Aorta (tissue), 5 donors: Measurements from ENCODE around the gene RSPH3. TPM values are rescaled to one million over a fixed set of nuclear protein-coding genes. Genes with fewer than 3 reads are reported as not detected.

Experiments
- ATAC-seq: fragments of 200-7000 bp; cut with Tn5 transposase; one replicate; pipeline ENCODE4 v1.9.1; 2022; ENCODE audit warnings: moderate library complexity; ENCODE audit not compliant: low FRiP score
- DNase-seq, 2 donors: peaks; one replicate each; pipeline ENCODE4 v3.0.0-alpha.2; 2020
- H3K27ac ChIP-seq, 2 donors: one replicate each; pipeline ENCODE4 v1.5.1; 2013; ENCODE audit warnings: low read length in 2 of 2, mild to moderate bottlenecking in 2 of 2, moderate library complexity in 2 of 2, control low read depth in 1 of 2, inconsistent platforms in 1 of 2, low read depth in 1 of 2
- H3K27me3 ChIP-seq, 2 donors: one replicate each; pipeline ENCODE4 v1.6.1; 2013; ENCODE audit warnings: control low read depth in 1 of 2, low read length in 1 of 2, mild to moderate bottlenecking in 1 of 2, moderate library complexity in 1 of 2; ENCODE audit not compliant: insufficient read depth in 2 of 2, control insufficient read depth in 1 of 2
- H3K36me3 ChIP-seq, 2 donors: one replicate each; pipeline ENCODE4 v1.6.1; 2013; ENCODE audit warnings: control low read depth in 1 of 2, low read length in 1 of 2, mild to moderate bottlenecking in 1 of 2; ENCODE audit not compliant: insufficient read depth in 2 of 2, control insufficient read depth in 1 of 2
- H3K4me1 ChIP-seq, 2 donors: one replicate each; pipeline ENCODE4 v1.6.1; 2013; ENCODE audit warnings: low read length in 2 of 2, control low read depth in 1 of 2, mild to moderate bottlenecking in 1 of 2, moderate library complexity in 1 of 2; ENCODE audit not compliant: insufficient read depth in 2 of 2, control insufficient read depth in 1 of 2
- H3K4me3 ChIP-seq, 2 donors: one replicate each; pipeline ENCODE4 v1.5.1; 2013; ENCODE audit warnings: low read length in 2 of 2, control low read depth in 1 of 2, mild to moderate bottlenecking in 1 of 2
- H3K9me3 ChIP-seq: one replicate; pipeline ENCODE4 v1.6.1; 2013; ENCODE audit warnings: mild to moderate bottlenecking, low read length; ENCODE audit not compliant: control insufficient read depth
- WGBS, 2 donors: extraction: QIAGEN DNeasy Blood & Tissue Kit; methylation state at CpG; one replicate each; pipeline ENCODE4 v1.1.7; 2013; 5-methylcytosine and 5-hydroxymethylcytosine counted together
- intact Hi-C, 2 donors: fragments of 100-400 bp; cut with DNase I; formaldehyde crosslinking; loops; one replicate each; pipeline versions ENCODE4 v1.14.2 to v1.15.0; 2022
- polyA plus RNA-seq, 2 donors: library from polyadenylated mRNA; stranded (reverse); fragments of 200-250 nt; gene quantifications; one replicate each; pipeline ENCODE4 v1.2.3, GENCODE V29; 2013
- total RNA-seq, 2 donors: library from RNA; stranded (reverse); fragmentation: NEBNext Ultra II Directional; extraction: Animal tissue kit (Norgen Biotek cat#: 25700); gene quantifications; one replicate each; pipeline ENCODE4 v1.2.1, GENCODE V29; 2021
- donor health status: healthy with polysubstance abuse.
- donor health status: Bipolar disorder and iron deficiency.
- donor health status: DM: no; HTN: no; CAD: no.
- donor health status: DM: no; HTN: no; CAD: no.
- donor health status: DM: yes; HTN: yes; CAD: no.

The RSPH3 gene
- total and polyA plus RNA-seq, 4 donors, result 2.7 to 8.1 (median 4.7) TPM

GRCh38 chr6:158970640-158971275 is 29.2 kb downstream of the RSPH3 start:
- Histone ChIP-seq H3K36me3 (no peaks in the 10 kb centered on the region), H3K4me3 (no peak overlapping the region), H3K9me3 (no peaks in the 10 kb centered on the region), H3K4me1 (no peaks in the 10 kb centered on the region), H3K27ac (no peak overlapping the region), H3K27me3 (no peaks in the 10 kb centered on the region)
- WGBS, 2 donors, result 28 to 47% methylated on average over 6 of the region's 6 CpGs
- intact Hi-C loops, result loop anchor here in 1 of 2 donors (5.0 kb wide), 1 partner anchor 263 kb away; no protein-coding TSS in a partner anchor
- DNase-seq (no peak), ATAC-seq (no peak)

GRCh38 chr6:158969148-158969547 is 30.9 kb downstream of the RSPH3 start:
- no peak for ATAC-seq
- 90 to 96% methylated on average over 1 of the region's 1 CpG for WGBS, 2 donors
- DNase-seq, result no peak
- Histone ChIP-seq H3K4me3 (no peak overlapping the region), H3K9me3 (no peaks in the 10 kb centered on the region), H3K27ac (no peak overlapping the region), H3K36me3 (no peaks in the 10 kb centered on the region), H3K4me1 (no peaks in the 10 kb centered on the region), H3K27me3 (no peaks in the 10 kb centered on the region)
- intact Hi-C loops, result no loop called here

GRCh38 chr6:158963020-158963808 is 36.8 kb downstream of the RSPH3 start:
- Histone ChIP-seq H3K27me3 (no peaks in the 10 kb centered on the region), H3K4me3 (no peak overlapping the region), H3K9me3 (no peaks in the 10 kb centered on the region), H3K4me1 (no peaks in the 10 kb centered on the region), H3K36me3 (no peaks in the 10 kb centered on the region), H3K27ac (no peak overlapping the region)
- DNase-seq (no peak), ATAC-seq (no peak)
- intact Hi-C loops, result no loop called here

GRCh38 chr6:158962371-158962770 is 37.6 kb downstream of the RSPH3 start:
- DNase-seq, result no peak
- no peaks in the 10 kb centered on the region for H3K4me1 ChIP-seq
- H3K27ac ChIP-seq, result no peak overlapping the region
- H3K4me3 ChIP-seq, result no peak overlapping the region
- no peaks in the 10 kb centered on the region for H3K36me3 ChIP-seq
- H3K9me3 ChIP-seq, result no peaks in the 10 kb centered on the region
- ATAC-seq, result no peak
- intact Hi-C loops, result no loop called here
- no peaks in the 10 kb centered on the region for H3K27me3 ChIP-seq
- 70 to 81% methylated on average over 3 of the region's 3 CpGs for WGBS, 2 donors

- WGBS, 2 donors, result 31 to 35% methylated on average over 2 of the region's 2 CpGs
- DNase-seq (no peak), ATAC-seq (no peak)
- Histone ChIP-seq H3K27me3 (no peaks in the 10 kb centered on the region), H3K9me3 (peaks cover 2% of the 10 kb centered on the region), H3K4me3 (no peak overlapping the region), H3K36me3 (no peaks in the 10 kb centered on the region), H3K27ac (no peak overlapping the region), H3K4me1 (no peaks in the 10 kb centered on the region)
- intact Hi-C loops, result no loop called here
Observed at GRCh38 chr6:158960026-158960425, 40.0 kb downstream of the RSPH3 start.

GRCh38 chr6:158959552-158959951 is 40.5 kb downstream of the RSPH3 start:
- Histone ChIP-seq H3K36me3 (no peaks in the 10 kb centered on the region), H3K27ac (no peak overlapping the region), H3K9me3 (peaks cover 2% of the 10 kb centered on the region), H3K27me3 (no peaks in the 10 kb centered on the region), H3K4me1 (no peaks in the 10 kb centered on the region), H3K4me3 (no peak overlapping the region)
- 73 to 77% methylated on average over 4 of the region's 4 CpGs for WGBS, 2 donors
- ATAC-seq (no peak), DNase-seq (no peak)
- intact Hi-C loops, result no loop called here

GRCh38 chr6:158958504-158959386 is 41.3 kb downstream of the RSPH3 start:
- no peak overlapping the region for H3K27ac ChIP-seq
- H3K27me3 ChIP-seq, result no peaks in the 10 kb centered on the region
- H3K4me1 ChIP-seq, result no peaks in the 10 kb centered on the region
- ATAC-seq (no peak), DNase-seq (no peak)
- intact Hi-C loops, result no loop called here
- 93 to 94% methylated on average over 7 of the region's 7 CpGs for WGBS, 2 donors
- no peaks in the 10 kb centered on the region for H3K36me3 ChIP-seq
- peaks cover 2% of the 10 kb centered on the region for H3K9me3 ChIP-seq
- no peak overlapping the region for H3K4me3 ChIP-seq

- Histone ChIP-seq H3K27me3 (no peaks in the 10 kb centered on the region), H3K27ac (no peak overlapping the region), H3K4me3 (no peak overlapping the region), H3K36me3 (no peaks in the 10 kb centered on the region), H3K9me3 (peaks cover 2% of the 10 kb centered on the region), H3K4me1 (no peaks in the 10 kb centered on the region)
- 88 to 90% methylated on average over 3 of the region's 3 CpGs for WGBS, 2 donors
- no peak for DNase-seq
- intact Hi-C loops, result no loop called here
- ATAC-seq, result no peak
Observed at GRCh38 chr6:158955255-158955654, 44.7 kb downstream of the RSPH3 start.
